Measurements from ENCODE around the gene KIFC1.

DNA sequence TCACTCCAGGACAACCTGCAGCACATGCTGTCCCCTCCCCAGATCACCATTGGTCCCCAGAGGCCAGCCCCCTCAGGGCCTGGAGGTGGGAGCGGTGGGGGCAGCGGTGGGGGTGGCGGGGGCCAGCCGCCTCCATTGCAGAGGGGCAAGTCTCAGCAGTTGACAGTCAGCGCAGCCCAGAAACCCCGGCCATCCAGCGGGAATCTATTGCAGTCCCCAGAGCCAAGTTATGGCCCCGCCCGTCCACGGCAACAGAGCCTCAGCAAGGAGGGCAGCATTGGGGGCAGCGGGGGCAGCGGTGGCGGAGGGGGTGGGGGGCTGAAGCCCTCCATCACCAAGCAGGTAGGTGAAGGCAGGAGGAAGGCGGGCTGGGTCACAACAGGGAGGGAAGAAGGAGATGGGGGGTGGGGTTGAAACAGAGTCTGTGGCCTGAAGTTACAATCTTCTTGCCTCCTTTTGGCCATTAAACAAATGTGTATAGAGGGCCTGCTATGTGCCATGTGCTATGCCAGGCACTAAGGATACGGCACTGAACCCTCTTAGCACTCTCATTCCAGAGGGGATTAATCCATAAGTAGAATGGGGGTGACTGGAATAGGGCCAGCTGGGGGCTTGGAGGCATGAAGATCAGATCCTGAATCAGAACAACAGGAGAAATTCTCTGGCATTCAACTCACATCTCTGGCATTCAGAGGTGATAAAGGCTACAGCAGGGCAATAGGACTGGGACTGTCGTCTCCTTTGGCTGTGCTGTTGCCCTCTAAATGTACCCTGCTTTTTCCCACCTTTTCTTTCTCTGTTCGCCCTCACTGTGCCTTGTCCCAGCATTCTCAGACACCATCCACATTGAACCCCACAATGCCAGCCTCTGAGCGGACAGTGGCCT is 52.2 kb downstream of the KIFC1 start:
- no peak for TF ChIP-seq EZH2 (IDR thresholded peaks at IDR 0.05; ENCODE audit: borderline replicate concordance, low read depth, low read length, severe bottlenecking)
- TF ChIP-seq, protein P1, sequence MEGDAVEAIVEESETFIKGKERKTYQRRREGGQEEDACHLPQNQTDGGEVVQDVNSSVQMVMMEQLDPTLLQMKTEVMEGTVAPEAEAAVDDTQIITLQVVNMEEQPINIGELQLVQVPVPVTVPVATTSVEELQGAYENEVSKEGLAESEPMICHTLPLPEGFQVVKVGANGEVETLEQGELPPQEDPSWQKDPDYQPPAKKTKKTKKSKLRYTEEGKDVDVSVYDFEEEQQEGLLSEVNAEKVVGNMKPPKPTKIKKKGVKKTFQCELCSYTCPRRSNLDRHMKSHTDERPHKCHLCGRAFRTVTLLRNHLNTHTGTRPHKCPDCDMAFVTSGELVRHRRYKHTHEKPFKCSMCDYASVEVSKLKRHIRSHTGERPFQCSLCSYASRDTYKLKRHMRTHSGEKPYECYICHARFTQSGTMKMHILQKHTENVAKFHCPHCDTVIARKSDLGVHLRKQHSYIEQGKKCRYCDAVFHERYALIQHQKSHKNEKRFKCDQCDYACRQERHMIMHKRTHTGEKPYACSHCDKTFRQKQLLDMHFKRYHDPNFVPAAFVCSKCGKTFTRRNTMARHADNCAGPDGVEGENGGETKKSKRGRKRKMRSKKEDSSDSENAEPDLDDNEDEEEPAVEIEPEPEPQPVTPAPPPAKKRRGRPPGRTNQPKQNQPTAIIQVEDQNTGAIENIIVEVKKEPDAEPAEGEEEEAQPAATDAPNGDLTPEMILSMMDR (IDR thresholded peaks at IDR 0.05; ENCODE audit: borderline replicate concordance, extremely low read depth, low read length, poor library complexity, severe bottlenecking), result no peak

Data from DND-41 (cell line).